NB4 (cell line): ENCODE measurements around the gene DNAJC15.

Experiments used
- DNase-seq: peaks from one replicate; pipeline ENCODE4 v3.0.0; 2010; ENCODE audit warnings: low read depth
- H3K4me3 ChIP-seq: one replicate; pipeline ENCODE4 v1.5.1; 2011; ENCODE audit warnings: mild to moderate bottlenecking, low read depth, low read length, moderate library complexity
- CTCF ChIP-seq: IDR thresholded peaks from one replicate; pipeline ENCODE4 v1.5.1; 2012; ENCODE audit warnings: low read depth, low read length
- MYC ChIP-seq: IDR thresholded peaks from 2 replicates; pipeline ENCODE4 v1.6.1; 2011; ENCODE audit warnings: low read depth, low read length
- POLR2A ChIP-seq: IDR thresholded peaks from 2 replicates; pipeline ENCODE4 v1.6.1; 2011; ENCODE audit warnings: mild to moderate bottlenecking; ENCODE audit not compliant: insufficient read length; ENCODE audit errors: extremely low read depth
- TF ChIP-seq, protein P1 (sequence below): IDR thresholded peaks from 2 replicates; pipeline ENCODE4 v1.6.1; 2011; ENCODE audit warnings: low read depth, low read length

The DNAJC15 gene

DNA sequence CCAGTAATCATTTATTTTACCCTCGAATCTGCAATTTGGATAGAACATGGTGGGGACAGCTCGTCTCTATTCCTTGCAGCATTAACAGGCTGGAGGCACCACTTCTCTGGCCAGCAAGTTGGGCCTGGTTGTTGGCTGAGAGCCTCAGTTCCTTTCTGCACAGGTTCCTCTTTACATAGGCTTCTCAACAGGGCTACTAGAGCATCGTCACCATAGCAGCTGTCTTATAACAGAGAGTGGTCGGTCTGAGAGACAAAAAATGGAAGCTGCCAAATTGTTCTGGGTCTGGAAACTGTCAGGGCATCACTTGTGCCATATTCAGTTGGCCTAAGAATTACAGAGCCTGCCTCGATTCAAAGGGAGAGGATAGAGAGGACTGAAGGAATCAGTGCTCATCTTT, 86.7 kb downstream of the DNAJC15 start:
- no peak for DNase-seq
- no peak overlapping the region for H3K4me3 ChIP-seq
- no peak for TF ChIP-seq MYC
- TF ChIP-seq, protein P1, sequence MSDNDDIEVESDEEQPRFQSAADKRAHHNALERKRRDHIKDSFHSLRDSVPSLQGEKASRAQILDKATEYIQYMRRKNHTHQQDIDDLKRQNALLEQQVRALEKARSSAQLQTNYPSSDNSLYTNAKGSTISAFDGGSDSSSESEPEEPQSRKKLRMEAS: no peak
- no peak for TF ChIP-seq POLR2A
- no peak for TF ChIP-seq CTCF

DNA sequence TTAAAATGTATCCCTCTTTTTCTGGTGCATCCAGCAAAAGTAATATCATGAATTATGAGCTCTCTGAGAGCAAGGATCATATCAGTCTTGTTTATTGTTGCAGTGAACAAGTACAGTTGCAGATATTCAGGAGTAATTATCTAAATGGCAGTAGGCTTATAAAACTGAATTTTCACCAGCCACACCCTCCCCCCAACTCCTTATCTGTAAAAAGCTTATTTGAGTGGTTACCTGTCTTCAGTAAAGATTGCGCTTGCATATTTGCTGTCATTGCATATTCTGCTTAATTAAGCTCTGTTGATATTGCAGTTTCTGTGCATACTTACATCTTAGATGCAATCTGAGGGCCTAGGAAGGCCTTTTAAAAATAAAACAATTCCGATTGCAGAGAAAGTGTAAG, 87.3 kb downstream of the DNAJC15 start:
- no peak for DNase-seq
- H3K4me3 ChIP-seq: no peak overlapping the region
- TF ChIP-seq, protein P1: no peak
- TF ChIP-seq CTCF: no peak

GRCh38 chr13:43111559-43112400, 88.4 kb downstream of the DNAJC15 start:
- no peak for DNase-seq
- H3K4me3 ChIP-seq: no peak overlapping the region
- TF ChIP-seq MYC: no peak
- no peak for TF ChIP-seq CTCF
- TF ChIP-seq, protein P1: no peak
- no peak for TF ChIP-seq POLR2A

GRCh38 chr13:43113603-43114002, 90.2 kb downstream of the DNAJC15 start:
- TF ChIP-seq, protein P1: no peak
- TF ChIP-seq POLR2A (no peak), CTCF (no peak), MYC (no peak)
- no peak for DNase-seq

GRCh38 chr13:43114504-43114903, 91.1 kb downstream of the DNAJC15 start:
- TF ChIP-seq POLR2A (no peak), MYC (no peak), CTCF (no peak)
- TF ChIP-seq, protein P1: no peak
- H3K4me3 ChIP-seq: no peak overlapping the region
- DNase-seq: no peak

More at GRCh38 chr13:43113603-43114002, 90.2 kb downstream of the DNAJC15 start:
- H3K4me3 ChIP-seq: no peak overlapping the region
